ENCODE results near the gene METTL17.

DNA sequence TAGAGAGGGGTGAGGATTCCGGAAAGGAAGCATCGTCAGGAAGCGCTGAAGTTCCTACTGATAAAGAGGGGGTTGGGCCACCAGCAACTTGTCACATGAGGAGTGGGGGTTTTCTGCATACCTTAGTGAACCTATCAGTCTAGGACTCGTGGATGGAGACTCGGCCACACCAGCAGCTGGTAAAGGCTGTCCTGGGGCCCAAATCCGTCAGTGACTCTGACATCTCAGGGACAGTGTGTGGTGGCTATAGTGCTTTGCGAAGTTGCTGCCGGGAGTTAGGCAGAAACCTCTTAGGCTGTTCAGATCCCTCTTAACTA, 18.1 kb upstream of the METTL17 start:
- no peak for TF ChIP-seq CTCF (IDR thresholded peaks at IDR 0.05; ENCODE audit: insufficient read depth, low read length)
- TF ChIP-seq, protein P1, sequence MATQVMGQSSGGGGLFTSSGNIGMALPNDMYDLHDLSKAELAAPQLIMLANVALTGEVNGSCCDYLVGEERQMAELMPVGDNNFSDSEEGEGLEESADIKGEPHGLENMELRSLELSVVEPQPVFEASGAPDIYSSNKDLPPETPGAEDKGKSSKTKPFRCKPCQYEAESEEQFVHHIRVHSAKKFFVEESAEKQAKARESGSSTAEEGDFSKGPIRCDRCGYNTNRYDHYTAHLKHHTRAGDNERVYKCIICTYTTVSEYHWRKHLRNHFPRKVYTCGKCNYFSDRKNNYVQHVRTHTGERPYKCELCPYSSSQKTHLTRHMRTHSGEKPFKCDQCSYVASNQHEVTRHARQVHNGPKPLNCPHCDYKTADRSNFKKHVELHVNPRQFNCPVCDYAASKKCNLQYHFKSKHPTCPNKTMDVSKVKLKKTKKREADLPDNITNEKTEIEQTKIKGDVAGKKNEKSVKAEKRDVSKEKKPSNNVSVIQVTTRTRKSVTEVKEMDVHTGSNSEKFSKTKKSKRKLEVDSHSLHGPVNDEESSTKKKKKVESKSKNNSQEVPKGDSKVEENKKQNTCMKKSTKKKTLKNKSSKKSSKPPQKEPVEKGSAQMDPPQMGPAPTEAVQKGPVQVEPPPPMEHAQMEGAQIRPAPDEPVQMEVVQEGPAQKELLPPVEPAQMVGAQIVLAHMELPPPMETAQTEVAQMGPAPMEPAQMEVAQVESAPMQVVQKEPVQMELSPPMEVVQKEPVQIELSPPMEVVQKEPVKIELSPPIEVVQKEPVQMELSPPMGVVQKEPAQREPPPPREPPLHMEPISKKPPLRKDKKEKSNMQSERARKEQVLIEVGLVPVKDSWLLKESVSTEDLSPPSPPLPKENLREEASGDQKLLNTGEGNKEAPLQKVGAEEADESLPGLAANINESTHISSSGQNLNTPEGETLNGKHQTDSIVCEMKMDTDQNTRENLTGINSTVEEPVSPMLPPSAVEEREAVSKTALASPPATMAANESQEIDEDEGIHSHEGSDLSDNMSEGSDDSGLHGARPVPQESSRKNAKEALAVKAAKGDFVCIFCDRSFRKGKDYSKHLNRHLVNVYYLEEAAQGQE (IDR thresholded peaks at IDR 0.05; ENCODE audit: insufficient replicate concordance, low read depth): no peak
